ENCODE results near the gene RGS6.

DNA sequence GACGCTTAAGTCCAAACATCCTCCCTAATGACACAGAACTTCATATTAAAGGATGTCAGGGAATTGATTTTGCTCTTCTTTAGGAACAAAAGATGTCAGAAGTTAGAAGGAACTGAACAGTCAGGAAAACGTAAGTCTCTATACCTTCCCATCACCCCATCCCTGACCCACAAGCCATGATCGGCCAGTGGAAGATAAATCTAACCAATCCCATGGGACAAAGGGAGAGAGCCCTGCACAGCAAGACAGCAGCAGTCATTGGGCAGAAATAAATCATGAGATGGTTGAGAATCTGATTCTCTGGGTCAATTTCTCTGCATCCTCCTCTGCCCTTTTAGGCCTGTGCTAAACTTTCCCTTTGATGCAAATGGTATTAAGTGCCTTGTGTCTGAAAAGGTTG is 414.9 kb downstream of the RGS6 start:
- TF ChIP-seq, protein P1, sequence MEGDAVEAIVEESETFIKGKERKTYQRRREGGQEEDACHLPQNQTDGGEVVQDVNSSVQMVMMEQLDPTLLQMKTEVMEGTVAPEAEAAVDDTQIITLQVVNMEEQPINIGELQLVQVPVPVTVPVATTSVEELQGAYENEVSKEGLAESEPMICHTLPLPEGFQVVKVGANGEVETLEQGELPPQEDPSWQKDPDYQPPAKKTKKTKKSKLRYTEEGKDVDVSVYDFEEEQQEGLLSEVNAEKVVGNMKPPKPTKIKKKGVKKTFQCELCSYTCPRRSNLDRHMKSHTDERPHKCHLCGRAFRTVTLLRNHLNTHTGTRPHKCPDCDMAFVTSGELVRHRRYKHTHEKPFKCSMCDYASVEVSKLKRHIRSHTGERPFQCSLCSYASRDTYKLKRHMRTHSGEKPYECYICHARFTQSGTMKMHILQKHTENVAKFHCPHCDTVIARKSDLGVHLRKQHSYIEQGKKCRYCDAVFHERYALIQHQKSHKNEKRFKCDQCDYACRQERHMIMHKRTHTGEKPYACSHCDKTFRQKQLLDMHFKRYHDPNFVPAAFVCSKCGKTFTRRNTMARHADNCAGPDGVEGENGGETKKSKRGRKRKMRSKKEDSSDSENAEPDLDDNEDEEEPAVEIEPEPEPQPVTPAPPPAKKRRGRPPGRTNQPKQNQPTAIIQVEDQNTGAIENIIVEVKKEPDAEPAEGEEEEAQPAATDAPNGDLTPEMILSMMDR (conservative IDR thresholded peaks at IDR 0.05; ENCODE audit: low read length), result no peak
- no peak for TF ChIP-seq EZH2phosphoT487 (IDR thresholded peaks at IDR 0.05; ENCODE audit: borderline replicate concordance, low read depth, low read length)

Measured in OCI-LY7 (cell line).